H1 (cell line): ENCODE measurements around the gene FMOD. TPM values are rescaled to one million over a fixed set of nuclear protein-coding genes. Genes with fewer than 3 reads are reported as not detected.

Experiments used
- CTCF ChIA-PET: fragments of 300-600 bp; sonication (Branson Sonifier 250); formaldehyde crosslinking; loops from one replicate; lab custom pipeline; 2021; ENCODE audit not compliant: partially characterized antibody; lab: Charles Lee
- POLR2A ChIA-PET: fragments of 300-600 bp; sonication (Branson Sonifier 250); formaldehyde crosslinking; loops from one replicate; lab custom pipeline; 2021; ENCODE audit warnings: inconsistent platforms; ENCODE audit not compliant: partially characterized antibody; lab: Charles Lee
- DNase-seq, 2 experiments: peaks; one replicate each; pipeline versions ENCODE4 v3.0.0 to v3.0.0-alpha.2; 2010 to 2022; ENCODE audit warnings: low spot score in 2 of 2, low read depth in 1 of 2, mixed read lengths in 1 of 2
- FAIRE-seq: peaks from 2 replicates; lab custom pipeline; 2011; peaks lifted over from hg19 to GRCh38; lab: Jason Lieb, UNC
- H2AFZ ChIP-seq: 2 replicates; pipeline ENCODE4 v1.8.1; 2012; ENCODE audit warnings: low read length, inconsistent platforms
- H2AK5ac ChIP-seq: 2 replicates; pipeline ENCODE4 v1.6.1; 2013; ENCODE audit warnings: low read depth, low read length
- H2BK120ac ChIP-seq: replicated peaks from 2 replicates; pipeline ENCODE3; 2013; ENCODE audit warnings: low read depth, low read length, inconsistent platforms
- H2BK12ac ChIP-seq: 2 replicates; pipeline ENCODE4 v1.6.1; 2013; ENCODE audit warnings: low read depth, low read length
- H2BK15ac ChIP-seq: 2 replicates; pipeline ENCODE4 v1.6.1; 2013; ENCODE audit warnings: low read length
- H2BK20ac ChIP-seq: 2 replicates; pipeline ENCODE4 v1.6.1; 2013; ENCODE audit warnings: low read length
- H2BK5ac ChIP-seq: 2 replicates; pipeline ENCODE4 v1.6.1; 2013; ENCODE audit warnings: low read depth, low read length
- H3K14ac ChIP-seq: 2 replicates; pipeline ENCODE4 v1.6.1; 2013; ENCODE audit warnings: inconsistent platforms; ENCODE audit not compliant: insufficient read length
- H3K18ac ChIP-seq: 2 replicates; pipeline ENCODE4 v1.6.1; 2013; ENCODE audit warnings: low read length; ENCODE audit errors: extremely low read depth
- H3K23ac ChIP-seq: 2 replicates; pipeline ENCODE4 v1.6.1; 2013; ENCODE audit warnings: inconsistent platforms; ENCODE audit not compliant: insufficient read length
- H3K23me2 ChIP-seq: 2 replicates; pipeline ENCODE4 v1.6.1; 2013; ENCODE audit warnings: low read depth, low read length
- H3K27ac ChIP-seq: 2 replicates; pipeline ENCODE4 v1.6.1; 2011; ENCODE audit warnings: low read depth, low read length, inconsistent platforms
- H3K27me3 ChIP-seq, 4 experiments: replicated peaks in 1 of 4; 1 replicate in 1 of 4; 2 replicates in 3 of 4; pipeline versions ENCODE4 v1.6.1 to v1.8.1; 2011 to 2013; ENCODE audit warnings: low read length in 3 of 4, mild to moderate bottlenecking in 3 of 4, inconsistent platforms in 2 of 4, mixed read lengths in 2 of 4, moderate library complexity in 1 of 4; ENCODE audit not compliant: control insufficient read depth in 3 of 4, insufficient read depth in 3 of 4; ENCODE audit errors: extremely low read depth in 1 of 4
- H3K36me3 ChIP-seq, 4 experiments: 2 replicates each; pipeline versions ENCODE4 v1.6.1 to v1.8.1; 2011 to 2013; ENCODE audit warnings: mild to moderate bottlenecking in 4 of 4, low read length in 3 of 4, moderate library complexity in 2 of 4, control low read depth in 1 of 4, inconsistent platforms in 1 of 4; ENCODE audit not compliant: insufficient read depth in 4 of 4, control insufficient read depth in 2 of 4
- H3K4ac ChIP-seq: replicated peaks from 2 replicates; pipeline ENCODE3; 2013; ENCODE audit warnings: low read length, low read depth, mixed read lengths, inconsistent platforms; ENCODE audit not compliant: insufficient read length
- H3K4me1 ChIP-seq, 4 experiments: replicated peaks in 1 of 4; 1 replicate in 1 of 4; 2 replicates in 3 of 4; pipeline versions ENCODE4 v1.6.1 to v1.8.1; 2011 to 2013; ENCODE audit warnings: low read length in 3 of 4, inconsistent platforms in 2 of 4, mixed read lengths in 1 of 4; ENCODE audit not compliant: insufficient read depth in 4 of 4, control insufficient read depth in 3 of 4
- H3K4me2 ChIP-seq, 2 experiments: 2 replicates each; pipeline versions ENCODE4 v1.6.1 to v1.8.1; 2011 to 2013; ENCODE audit warnings: low read depth in 2 of 2, low read length in 2 of 2, control low read depth in 1 of 2, inconsistent platforms in 1 of 2, mild to moderate bottlenecking in 1 of 2; ENCODE audit not compliant: insufficient read depth in 1 of 2
- H3K4me3 ChIP-seq, 4 experiments: fragments of 200-600, 300-600 bp in 1 of 4; sonication (generic), shearing (Covaris generic), sonication (Bioruptor Twin) in 1 of 4; 2 replicates each; pipeline versions ENCODE4 v1.5.1 to v1.8.1; 2011 to 2016; ENCODE audit warnings: low read length in 4 of 4, low read depth in 3 of 4, control low read depth in 2 of 4, inconsistent platforms in 2 of 4, mild to moderate bottlenecking in 2 of 4, mixed read lengths in 1 of 4, moderate library complexity in 1 of 4; ENCODE audit not compliant: insufficient read depth in 2 of 4; ENCODE audit errors: extremely low read depth in 1 of 4
- H3K56ac ChIP-seq: replicated peaks from 2 replicates; pipeline ENCODE3; 2013; ENCODE audit warnings: low read depth, mild to moderate bottlenecking, mixed read lengths, low read length, inconsistent platforms; ENCODE audit not compliant: insufficient read length
- H3K79me1 ChIP-seq: 2 replicates; pipeline ENCODE4 v1.6.1; 2013; ENCODE audit warnings: low read depth, low read length, control low read depth
- H3K79me2 ChIP-seq, 2 experiments: 2 replicates each; pipeline versions ENCODE4 v1.6.1 to v1.8.1; 2012 to 2013; ENCODE audit warnings: low read length in 2 of 2, mild to moderate bottlenecking in 2 of 2, inconsistent platforms in 1 of 2; ENCODE audit not compliant: insufficient read depth in 2 of 2, control insufficient read depth in 1 of 2
- H3K9ac ChIP-seq, 4 experiments: replicated peaks in 1 of 4; 1 replicate in 1 of 4; 2 replicates in 3 of 4; pipeline versions ENCODE4 v1.6.1 to v1.8.1; 2011 to 2013; ENCODE audit warnings: low read depth in 3 of 4, low read length in 3 of 4, control low read depth in 2 of 4, mild to moderate bottlenecking in 2 of 4, moderate library complexity in 2 of 4, inconsistent platforms in 1 of 4; ENCODE audit errors: extremely low read depth in 1 of 4
- H3K9me3 ChIP-seq, 2 experiments: 2 replicates each; pipeline versions ENCODE4 v1.6.1 to v1.8.1; 2012 to 2013; ENCODE audit warnings: mild to moderate bottlenecking in 2 of 2, moderate library complexity in 2 of 2, control low read depth in 1 of 2, inconsistent platforms in 1 of 2, low read depth in 1 of 2, low read length in 1 of 2, mixed read lengths in 1 of 2; ENCODE audit not compliant: insufficient read depth in 2 of 2
- H4K20me1 ChIP-seq, 2 experiments: replicated peaks in 1 of 2; 2 replicates each; pipeline versions ENCODE3 to v1.8.1; 2011 to 2013; ENCODE audit warnings: inconsistent platforms in 2 of 2, low read length in 2 of 2, mild to moderate bottlenecking in 1 of 2; ENCODE audit not compliant: insufficient read depth in 2 of 2, control insufficient read depth in 1 of 2
- H4K5ac ChIP-seq: 2 replicates; pipeline ENCODE4 v1.6.1; 2013; ENCODE audit warnings: low read length, low read depth, mixed read lengths, inconsistent platforms; ENCODE audit not compliant: insufficient read length
- H4K8ac ChIP-seq: 2 replicates; pipeline ENCODE4 v1.8.0; 2013; ENCODE audit warnings: mild to moderate bottlenecking, moderate library complexity, low read length, inconsistent platforms; ENCODE audit not compliant: insufficient read depth; ENCODE audit errors: extremely low read depth
- H4K91ac ChIP-seq: replicated peaks from 2 replicates; pipeline ENCODE3; 2013; ENCODE audit warnings: low read length, mixed read lengths, inconsistent platforms; ENCODE audit not compliant: insufficient read length
- EGR1 ChIP-seq: IDR thresholded peaks from 2 replicates; pipeline ENCODE4 v1.6.1; 2011; ENCODE audit warnings: low read depth, low read length, borderline replicate concordance
- KDM4A ChIP-seq: IDR thresholded peaks from one replicate; pipeline ENCODE4 v1.7.1; 2012; ENCODE audit warnings: low read depth, mild to moderate bottlenecking, moderate library complexity, low read length, inconsistent platforms; ENCODE audit not compliant: severe bottlenecking
- PHF8 ChIP-seq: fragments of 200-600 bp; sonication (generic); conservative IDR thresholded peaks from 2 replicates; pipeline ENCODE4 v1.7.1; 2012; ENCODE audit warnings: low read depth, mild to moderate bottlenecking, inconsistent platforms, low read length, moderate library complexity
- RAD21 ChIP-seq, 2 experiments: IDR thresholded peaks in 1 of 2; conservative IDR thresholded peaks in 1 of 2; 2 replicates each; pipeline ENCODE4 v1.6.1; 2011; ENCODE audit warnings: low read depth in 2 of 2, low read length in 2 of 2, improper control_type of control experiment in 1 of 2, inconsistent platforms in 1 of 2, mild to moderate bottlenecking in 1 of 2, moderate library complexity in 1 of 2
- WGBS, 2 experiments: shearing (Covaris generic) in 1 of 2; methylation state at CpG; one replicate each; pipeline versions ENCODE4 v1.1.6 to v1.1.7; 2013 to 2015; ENCODE audit warnings: low lambda C conversion rate in 2 of 2, mixed read lengths in 2 of 2, inconsistent platforms in 1 of 2, low coverage in 1 of 2, missing lambda C conversion rate in 1 of 2; ENCODE audit not compliant: insufficient replicate concordance in 2 of 2, insufficient coverage in 1 of 2, insufficient read length in 1 of 2; ENCODE audit errors: extremely low coverage in 1 of 2, missing lambda C conversion rate in 1 of 2; 5-methylcytosine and 5-hydroxymethylcytosine counted together
- polyA plus RNA-seq, 7 experiments: library from polyadenylated mRNA; depleted of rRNA in 3 of 7; stranded (reverse) in 5 of 7; unstranded in 2 of 7; fragments of >200 nt in 5 of 7; fragments of 200-250 nt in 2 of 7; gene quantifications; 1 replicate in 5 of 7; 2 replicates in 1 of 7; 4 replicates in 1 of 7; pipeline versions ENCODE4 v1.2.1 to v1.2.3, GENCODE V29; 2011 to 2013; ENCODE audit warnings: missing spikeins in 2 of 7, mixed read lengths in 2 of 7
- total RNA-seq: library from RNA; stranded (reverse); fragmentation: NEBNext Ultra II Directional; extraction: Animal tissue kit (Norgen Biotek cat#: 25700); gene quantifications from 2 replicates; pipeline ENCODE4 v1.2.1, GENCODE V29; 2021
- TF ChIP-seq, protein P1 (sequence below), 3 experiments: IDR thresholded peaks; 1 replicate in 2 of 3; 2 replicates in 1 of 3; pipeline versions ENCODE4 v1.5.1 to v1.6.1; 2011; ENCODE audit warnings: low read length in 3 of 3, mild to moderate bottlenecking in 3 of 3, inconsistent platforms in 2 of 3, low read depth in 1 of 3, moderate library complexity in 1 of 3; ENCODE audit not compliant: insufficient read depth in 1 of 3; ENCODE audit errors: control extremely low read depth in 1 of 3
- TF ChIP-seq, protein P2 (sequence below): IDR thresholded peaks from 2 replicates; pipeline ENCODE4 v1.6.1; 2012; ENCODE audit warnings: low read length, inconsistent platforms

Gene FMOD
- total and polyA plus RNA-seq, 2 of the 8 experiments (the other 6 are each of a cell fraction or from before 2014, with no cell fraction given) = 0.17 to 0.32 TPM

DNA sequence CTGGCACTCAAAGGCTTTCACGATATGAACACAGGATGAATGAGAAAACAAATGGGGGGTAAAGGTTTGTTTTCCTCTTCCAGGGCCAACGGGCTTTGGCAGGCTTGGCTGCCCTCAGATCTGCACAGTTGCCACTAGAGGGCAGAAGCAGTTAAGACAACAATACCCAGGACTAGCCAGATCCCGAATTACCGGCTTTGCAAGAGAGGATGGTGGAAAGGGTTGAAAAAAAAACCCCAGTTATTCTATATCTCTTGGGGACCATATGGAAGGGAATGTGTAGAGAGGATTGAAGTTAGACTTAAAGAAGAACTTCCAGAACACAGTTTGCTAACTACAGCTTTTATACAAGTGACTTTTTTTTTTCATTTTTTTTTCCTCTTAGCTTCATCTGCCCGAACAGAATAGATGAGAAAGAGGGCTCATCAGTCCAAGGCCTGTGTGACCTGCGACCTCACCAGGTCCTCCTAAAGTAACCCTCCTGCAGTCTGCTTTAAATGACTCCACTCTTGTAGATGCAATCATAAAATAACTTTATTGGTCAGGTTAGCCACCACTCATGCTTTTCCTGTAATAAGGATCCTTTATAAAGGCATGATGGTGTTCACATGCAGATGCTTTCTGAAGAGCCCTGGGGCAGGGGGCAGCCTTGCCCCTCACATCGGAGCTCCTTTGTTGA, 10.7 kb downstream of the FMOD start:
- Histone ChIP-seq H2BK12ac (0 out of 2 replicates have a peak overlapping the region, but pooled peaks have one; percentile 65), H2AFZ (no peak overlapping the region), H3K27ac (0 out of 2 replicates have a peak overlapping the region, but pooled peaks have one; percentile 13), H3K23ac (no peak overlapping the region), H3K27me3 (peaks cover 0 to 3% (median 0%) of the 10 kb centered on the region in 4 experiments; a peak in 2 of 7 replicates), H3K14ac (no peak overlapping the region), H3K79me2 (no peaks in the 10 kb centered on the region), H4K20me1 (no peaks in the 10 kb centered on the region), H2BK120ac (no peak overlapping the region), H4K91ac (no peak overlapping the region), H3K4me2 (no peak overlapping the region), H3K4me3 (no peak overlapping the region), H2AK5ac (no peak overlapping the region), H3K4me1 (peaks cover 2 to 4% (median 3%) of the 10 kb centered on the region in 4 experiments; a peak in 5 of 7 replicates), H3K4ac (no peak overlapping the region), H3K79me1 (no peaks in the 10 kb centered on the region), H4K5ac (no peak overlapping the region), H3K18ac (no peak overlapping the region), H3K23me2 (0 out of 2 replicates have a peak, but pooled peaks cover 2% of the 10 kb centered on the region), H3K36me3 (no peaks in the 10 kb centered on the region), H2BK20ac (0 out of 2 replicates have a peak overlapping the region, but pooled peaks have one; percentile 5), H3K56ac (no peak overlapping the region), H4K8ac (no peak overlapping the region), H2BK5ac (no peak overlapping the region), H3K9me3 (no peaks in the 10 kb centered on the region; a peak in 1 of 4 replicates), H3K9ac (no peak overlapping the region), H2BK15ac (no peak overlapping the region)
- DNase-seq (no peak), FAIRE-seq (peak; percentile 87)
- ChIA-PET POLR2A (interaction anchor here (0.7 to 1.4 kb wide), 2 partner anchors 148 to 229 kb away, joined by 4 read pairs; no protein-coding TSS in a partner anchor), CTCF (interaction anchor here (0.6 to 24.2 kb wide), 46 partner anchors 8 to 1185 kb away, joined by 3 to 785 read pairs (median 5); partner anchors contain the start of genes FMOD, OPTC and PRELP)
- 31% methylated on average over 7 of the region's 7 CpGs; no CpG with 5 or more reads in 1 of the 2 experiments for WGBS, 2 experiments
- TF ChIP-seq, protein P1, sequence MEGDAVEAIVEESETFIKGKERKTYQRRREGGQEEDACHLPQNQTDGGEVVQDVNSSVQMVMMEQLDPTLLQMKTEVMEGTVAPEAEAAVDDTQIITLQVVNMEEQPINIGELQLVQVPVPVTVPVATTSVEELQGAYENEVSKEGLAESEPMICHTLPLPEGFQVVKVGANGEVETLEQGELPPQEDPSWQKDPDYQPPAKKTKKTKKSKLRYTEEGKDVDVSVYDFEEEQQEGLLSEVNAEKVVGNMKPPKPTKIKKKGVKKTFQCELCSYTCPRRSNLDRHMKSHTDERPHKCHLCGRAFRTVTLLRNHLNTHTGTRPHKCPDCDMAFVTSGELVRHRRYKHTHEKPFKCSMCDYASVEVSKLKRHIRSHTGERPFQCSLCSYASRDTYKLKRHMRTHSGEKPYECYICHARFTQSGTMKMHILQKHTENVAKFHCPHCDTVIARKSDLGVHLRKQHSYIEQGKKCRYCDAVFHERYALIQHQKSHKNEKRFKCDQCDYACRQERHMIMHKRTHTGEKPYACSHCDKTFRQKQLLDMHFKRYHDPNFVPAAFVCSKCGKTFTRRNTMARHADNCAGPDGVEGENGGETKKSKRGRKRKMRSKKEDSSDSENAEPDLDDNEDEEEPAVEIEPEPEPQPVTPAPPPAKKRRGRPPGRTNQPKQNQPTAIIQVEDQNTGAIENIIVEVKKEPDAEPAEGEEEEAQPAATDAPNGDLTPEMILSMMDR (IDR thresholded peaks at IDR 0.05; ENCODE audit: control extremely low read depth in 1 of 3, insufficient read depth in 1 of 3, low read depth in 1 of 3, low read length in 3 of 3) = peak; percentile 78 to 96 (median 88)
- TF ChIP-seq EGR1 = no peak
- peak; percentile 95 to 96 for TF ChIP-seq RAD21 (IDR thresholded peaks at IDR 0.05 in 1 of 2, conservative IDR thresholded peaks at IDR 0.05 in 1 of 2; ENCODE audit: low read depth in 2 of 2, low read length in 2 of 2)
- TF ChIP-seq PHF8 = no peak
- TF ChIP-seq, protein P2, sequence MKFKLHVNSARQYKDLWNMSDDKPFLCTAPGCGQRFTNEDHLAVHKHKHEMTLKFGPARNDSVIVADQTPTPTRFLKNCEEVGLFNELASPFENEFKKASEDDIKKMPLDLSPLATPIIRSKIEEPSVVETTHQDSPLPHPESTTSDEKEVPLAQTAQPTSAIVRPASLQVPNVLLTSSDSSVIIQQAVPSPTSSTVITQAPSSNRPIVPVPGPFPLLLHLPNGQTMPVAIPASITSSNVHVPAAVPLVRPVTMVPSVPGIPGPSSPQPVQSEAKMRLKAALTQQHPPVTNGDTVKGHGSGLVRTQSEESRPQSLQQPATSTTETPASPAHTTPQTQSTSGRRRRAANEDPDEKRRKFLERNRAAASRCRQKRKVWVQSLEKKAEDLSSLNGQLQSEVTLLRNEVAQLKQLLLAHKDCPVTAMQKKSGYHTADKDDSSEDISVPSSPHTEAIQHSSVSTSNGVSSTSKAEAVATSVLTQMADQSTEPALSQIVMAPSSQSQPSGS = peak; percentile 27; the same call in 1 of the 2 replicates
- no peak for TF ChIP-seq KDM4A
